HK-2 (cell line): Measurements from ENCODE around the gene RHOBTB1.

Experiments
- DNase-seq: peaks from one replicate; pipeline ENCODE4 v3.0.0-alpha.2; 2018; ENCODE audit not compliant: unreplicated experiment

RHOBTB1 gene

GRCh38 chr10:60820093-60820754, 123.8 kb downstream of the RHOBTB1 start:
- DNase-seq = no peak
